ENCODE data around the gene ZNF618. TPM values are rescaled to one million over a fixed set of nuclear protein-coding genes. Genes with fewer than 3 reads are reported as not detected.

The ZNF618 gene
- total RNA-seq, 4 donors from 2014 or later: 2.9 to 5.8 (median 4.2) TPM

DNA sequence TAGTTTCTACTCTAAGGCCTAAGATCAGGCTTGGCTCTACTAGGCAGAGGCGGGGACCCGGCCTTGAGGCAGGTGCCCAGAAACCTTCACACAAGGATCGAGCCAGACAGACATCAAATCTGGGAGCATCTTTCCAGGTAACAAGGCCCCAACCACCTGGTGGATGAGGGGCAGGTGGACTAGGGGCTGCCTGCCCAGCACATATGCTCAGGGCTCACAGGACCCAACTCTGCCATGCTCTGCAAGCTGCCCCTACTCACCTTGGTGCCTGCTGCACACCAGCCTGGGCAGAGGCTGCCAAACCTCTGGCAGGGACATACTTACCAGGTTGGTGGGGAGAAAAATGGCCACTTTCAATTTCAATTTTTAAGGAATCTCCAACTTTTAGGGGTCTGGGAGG lies 2.2 kb upstream of the ZNF618 start:
- 97% methylated on average over 3 of the region's 3 CpGs for WGBS
- no peaks in the 10 kb centered on the region for H3K27me3 ChIP-seq
- no peaks in the 10 kb centered on the region for H3K36me3 ChIP-seq
- no peaks in the 10 kb centered on the region for H3K9me3 ChIP-seq
- no peak overlapping the region for H3K27ac ChIP-seq
- H3K4me3 ChIP-seq: no peak overlapping the region
- TF ChIP-seq EP300 (IDR thresholded peaks at IDR 0.05): no peak
- TF ChIP-seq, protein P1, sequence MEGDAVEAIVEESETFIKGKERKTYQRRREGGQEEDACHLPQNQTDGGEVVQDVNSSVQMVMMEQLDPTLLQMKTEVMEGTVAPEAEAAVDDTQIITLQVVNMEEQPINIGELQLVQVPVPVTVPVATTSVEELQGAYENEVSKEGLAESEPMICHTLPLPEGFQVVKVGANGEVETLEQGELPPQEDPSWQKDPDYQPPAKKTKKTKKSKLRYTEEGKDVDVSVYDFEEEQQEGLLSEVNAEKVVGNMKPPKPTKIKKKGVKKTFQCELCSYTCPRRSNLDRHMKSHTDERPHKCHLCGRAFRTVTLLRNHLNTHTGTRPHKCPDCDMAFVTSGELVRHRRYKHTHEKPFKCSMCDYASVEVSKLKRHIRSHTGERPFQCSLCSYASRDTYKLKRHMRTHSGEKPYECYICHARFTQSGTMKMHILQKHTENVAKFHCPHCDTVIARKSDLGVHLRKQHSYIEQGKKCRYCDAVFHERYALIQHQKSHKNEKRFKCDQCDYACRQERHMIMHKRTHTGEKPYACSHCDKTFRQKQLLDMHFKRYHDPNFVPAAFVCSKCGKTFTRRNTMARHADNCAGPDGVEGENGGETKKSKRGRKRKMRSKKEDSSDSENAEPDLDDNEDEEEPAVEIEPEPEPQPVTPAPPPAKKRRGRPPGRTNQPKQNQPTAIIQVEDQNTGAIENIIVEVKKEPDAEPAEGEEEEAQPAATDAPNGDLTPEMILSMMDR (IDR thresholded peaks at IDR 0.05): no peak
- TF ChIP-seq POLR2AphosphoS5 (IDR thresholded peaks at IDR 0.05): no peak
- TF ChIP-seq POLR2A (IDR thresholded peaks at IDR 0.05): no peak
- DNase-seq (ENCODE audit: low spot score in 2 of 2): no peak
- H3K4me1 ChIP-seq: peaks cover 18% of the 10 kb centered on the region

DNA sequence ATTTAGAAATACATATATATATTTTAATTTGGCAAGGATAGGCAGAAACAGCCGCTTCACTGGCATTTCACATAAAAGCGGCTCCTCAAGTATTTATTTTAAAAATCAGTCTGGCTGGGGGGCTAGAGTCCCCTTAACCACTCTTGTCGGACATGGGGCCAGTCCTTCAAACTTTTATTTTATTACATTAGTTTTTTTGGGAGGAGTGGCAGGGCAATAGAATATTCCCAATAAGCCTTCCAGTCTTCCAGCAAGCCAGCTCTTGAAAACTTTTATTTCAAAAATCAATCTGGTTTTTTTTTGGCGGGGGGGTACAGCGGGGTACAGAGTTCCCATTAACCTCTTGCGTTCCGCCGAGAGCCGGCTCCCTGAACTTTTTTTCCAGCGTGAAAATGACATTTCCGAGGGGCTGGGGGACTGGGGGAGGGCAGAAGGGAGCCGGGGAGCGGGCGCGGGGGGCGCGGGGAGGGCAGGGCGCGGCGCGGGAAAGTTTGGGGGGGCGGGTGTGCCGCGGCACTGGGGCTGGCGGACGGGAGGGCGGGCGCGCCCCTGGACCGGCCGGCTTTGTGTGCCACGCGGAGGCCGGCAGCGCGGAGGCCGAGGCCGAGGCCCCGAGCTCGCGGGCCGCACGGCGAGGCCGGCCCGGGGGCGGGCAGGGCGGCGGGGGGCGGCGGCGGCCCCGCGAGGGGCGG lies 504 bp upstream of the ZNF618 start:
- peak overlapping the region; percentile 85 for H3K4me3 ChIP-seq
- WGBS: 14% methylated on average over 10 of the region's 55 CpGs
- no peaks in the 10 kb centered on the region for H3K9me3 ChIP-seq
- TF ChIP-seq EP300 (IDR thresholded peaks at IDR 0.05): no peak
- no peak for TF ChIP-seq POLR2AphosphoS5 (IDR thresholded peaks at IDR 0.05)
- TF ChIP-seq POLR2A (IDR thresholded peaks at IDR 0.05): no peak
- TF ChIP-seq, protein P1 (IDR thresholded peaks at IDR 0.05): no peak
- H3K27ac ChIP-seq: no peak overlapping the region
- no peak for DNase-seq (ENCODE audit: low spot score in 2 of 2)
- H3K27me3 ChIP-seq: no peaks in the 10 kb centered on the region
- no peaks in the 10 kb centered on the region for H3K36me3 ChIP-seq
- H3K4me1 ChIP-seq: peaks cover 18% of the 10 kb centered on the region

DNA sequence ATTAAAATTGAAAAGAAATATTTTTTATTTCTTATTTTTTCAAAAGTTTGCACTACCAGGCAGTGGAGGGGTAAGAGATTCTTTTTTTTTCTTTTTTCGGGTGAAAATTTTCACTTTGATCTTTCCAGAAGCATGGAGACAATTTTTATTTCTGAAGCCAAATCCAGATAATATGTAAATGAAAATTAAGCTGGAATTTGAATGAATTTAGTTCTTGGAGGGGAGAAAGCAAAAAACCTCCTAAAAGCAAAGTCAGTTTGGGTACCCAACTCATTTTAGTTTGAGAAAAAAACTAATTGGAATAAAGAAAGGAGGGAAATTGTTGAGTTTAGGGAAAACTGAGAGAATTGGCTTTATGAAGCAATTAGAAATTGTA lies 872 bp downstream of the ZNF618 start:
- Histone ChIP-seq H3K36me3 (no peaks in the 10 kb centered on the region), H3K27ac (no peak overlapping the region), H3K9me3 (no peaks in the 10 kb centered on the region), H3K4me1 (peaks cover 18% of the 10 kb centered on the region), H3K4me3 (peak overlapping the region; percentile 85), H3K27me3 (no peaks in the 10 kb centered on the region)
- WGBS: 0% methylated on average over 1 of the region's 1 CpG
- TF ChIP-seq POLR2AphosphoS5 (IDR thresholded peaks at IDR 0.05) (no peak), EP300 (IDR thresholded peaks at IDR 0.05) (no peak), POLR2A (IDR thresholded peaks at IDR 0.05) (no peak)
- TF ChIP-seq, protein P1 (IDR thresholded peaks at IDR 0.05): no peak
- DNase-seq (ENCODE audit: low spot score in 2 of 2): no peak

DNA sequence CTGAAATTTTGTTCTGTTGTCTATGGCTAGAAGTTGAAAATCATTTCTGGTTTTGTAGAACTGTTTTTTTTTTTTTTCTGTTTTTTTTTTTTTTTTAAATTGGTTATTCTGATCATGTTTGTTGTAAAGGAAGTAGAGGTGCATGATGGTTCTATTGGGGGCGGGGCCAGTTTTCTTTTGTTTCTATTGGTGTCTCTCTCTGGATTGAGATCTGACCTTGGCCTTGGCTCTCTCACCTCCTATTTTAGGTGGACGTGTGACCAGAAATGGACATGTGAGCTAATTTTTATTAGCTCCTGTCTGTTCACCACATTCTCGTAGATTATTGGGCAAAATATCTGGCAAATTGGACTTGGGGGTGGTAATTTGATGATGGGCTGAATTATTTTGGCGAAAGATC lies 3.2 kb downstream of the ZNF618 start:
- 88% methylated on average over 4 of the region's 4 CpGs for WGBS
- Histone ChIP-seq H3K4me1 (peaks cover 19% of the 10 kb centered on the region), H3K27me3 (no peaks in the 10 kb centered on the region), H3K36me3 (no peaks in the 10 kb centered on the region), H3K27ac (no peak overlapping the region), H3K4me3 (no peak overlapping the region), H3K9me3 (no peaks in the 10 kb centered on the region)
- DNase-seq (ENCODE audit: low spot score in 2 of 2): no peak
- no peak for TF ChIP-seq EP300 (IDR thresholded peaks at IDR 0.05)
- no peak for TF ChIP-seq POLR2A (IDR thresholded peaks at IDR 0.05)
- TF ChIP-seq, protein P1 (IDR thresholded peaks at IDR 0.05): no peak
- no peak for TF ChIP-seq POLR2AphosphoS5 (IDR thresholded peaks at IDR 0.05)

DNA sequence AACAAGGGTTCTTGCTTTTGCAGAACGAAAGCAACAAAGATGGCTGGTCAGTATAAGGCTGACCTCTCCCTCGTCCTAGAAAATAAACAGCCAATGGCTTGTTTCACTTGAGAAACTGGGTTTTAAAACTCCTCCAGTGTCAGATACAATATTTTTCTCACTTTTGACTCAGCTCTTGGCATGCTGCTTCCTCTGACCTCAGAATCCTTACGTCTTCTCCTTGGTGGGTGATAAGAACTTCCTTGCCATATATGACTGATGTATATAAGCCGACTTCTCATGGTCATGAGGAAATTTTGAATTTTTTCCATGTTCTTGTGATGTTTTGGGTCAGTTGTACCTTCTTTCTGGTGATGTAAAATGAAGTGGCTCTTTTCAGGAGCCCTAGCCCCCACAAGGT lies 3.8 kb downstream of the ZNF618 start:
- DNase-seq (ENCODE audit: low spot score in 2 of 2): no peak
- Histone ChIP-seq H3K9me3 (no peaks in the 10 kb centered on the region), H3K4me1 (peaks cover 25% of the 10 kb centered on the region), H3K4me3 (no peak overlapping the region), H3K27ac (no peak overlapping the region), H3K27me3 (no peaks in the 10 kb centered on the region), H3K36me3 (no peaks in the 10 kb centered on the region)
- WGBS: 85% methylated on average over 4 of the region's 4 CpGs
- TF ChIP-seq, protein P1 (IDR thresholded peaks at IDR 0.05): no peak
- TF ChIP-seq POLR2A (IDR thresholded peaks at IDR 0.05): no peak
- TF ChIP-seq EP300 (IDR thresholded peaks at IDR 0.05): no peak
- no peak for TF ChIP-seq POLR2AphosphoS5 (IDR thresholded peaks at IDR 0.05)
